Transverse colon (tissue), 4 donors: ENCODE measurements around the gene OSCAR. TPM values are rescaled to one million over a fixed set of nuclear protein-coding genes. Genes with fewer than 3 reads are reported as not detected.
"Not testable (repeated sequence)": the region's sequence is repeated elsewhere in the genome, so short reads cannot be mapped to it uniquely, and the experiment has no call there.

Experiments used
- DNase-seq: peaks from one replicate; pipeline ENCODE4 v3.0.0-alpha.2; 2019
- H3K27ac ChIP-seq, 4 donors: fragments of 200-600 bp; sonication (generic); 2 replicates each; pipeline ENCODE4 v1.5.1; 2016 to 2018; ENCODE audit warnings: inconsistent platforms in 4 of 4
- H3K27me3 ChIP-seq: fragments of 200-600 bp; sonication (generic); 2 replicates; pipeline ENCODE4 v1.5.1; 2017; ENCODE audit warnings: inconsistent platforms
- H3K36me3 ChIP-seq, 4 donors: fragments of 200-600 bp; sonication (generic); 2 replicates each; pipeline ENCODE4 v1.5.1; 2017 to 2019; ENCODE audit warnings: inconsistent platforms in 4 of 4
- H3K4me1 ChIP-seq, 4 donors: fragments of 200-600 bp; sonication (generic); 2 replicates each; pipeline ENCODE4 v1.5.1; 2017 to 2020; ENCODE audit warnings: inconsistent platforms in 4 of 4
- H3K4me3 ChIP-seq, 4 donors: fragments of 200-600 bp; sonication (generic); 1 replicate in 1 of 4; 2 replicates in 3 of 4; pipeline versions ENCODE4 v1.5.1 to v1.6.1; 2017 to 2019; ENCODE audit warnings: inconsistent platforms in 4 of 4
- H3K9me3 ChIP-seq, 2 donors: fragments of 200-600 bp; sonication (generic); 2 replicates each; pipeline ENCODE4 v1.5.1; 2017 to 2019; ENCODE audit warnings: inconsistent platforms in 2 of 2
- EP300 ChIP-seq: sonication (generic); formaldehyde crosslinking; IDR thresholded peaks from one replicate; pipeline ENCODE4 v1.6.1; 2017; ENCODE audit warnings: antibody characterized with exemption, low read depth
- POLR2A ChIP-seq: fragments of 450-650 bp; IDR thresholded peaks from one replicate; pipeline ENCODE4 v1.6.1; 2016; ENCODE audit warnings: antibody characterized with exemption, mild to moderate bottlenecking, moderate library complexity
- POLR2AphosphoS5 ChIP-seq, 3 donors: sonication (generic); formaldehyde crosslinking; IDR thresholded peaks; one replicate each; pipeline ENCODE4 v1.6.1; 2016; ENCODE audit warnings: antibody characterized with exemption in 3 of 3
- WGBS, 2 donors: methylation state at CpG; one replicate each; pipeline ENCODE4 v1.1.5; 2018; ENCODE audit warnings: low coverage in 1 of 2; 5-methylcytosine and 5-hydroxymethylcytosine counted together
- in situ Hi-C, 4 donors: fragments of 200-750 bp; cut with MboI; loops; one replicate each; pipeline versions ENCODE4 v1.15.0 to v1.15.1; 2017; ENCODE audit warnings: low sequenced_read_pairs in 3 of 4, low pct_ligation_motif_present in 1 of 4, low pct_unique_long_range_greater_than_20kb in 1 of 4
- intact Hi-C: fragments of 100-400 bp; cut with DNase I; formaldehyde crosslinking; loops from one replicate; pipeline ENCODE4 v1.15.1; 2023; ENCODE audit warnings: low total_unique reads
- total RNA-seq, 4 donors: library from RNA; depleted of rRNA; stranded (reverse); fragments of >200 nt; gene quantifications; one replicate each; pipeline ENCODE4 v1.1.0, GENCODE V29; 2016
- TF ChIP-seq, protein P1 (sequence below), 5 experiments: fragments of 200-600 bp in 3 of 5; fragments of 450-650 bp in 2 of 5; sonication (generic) in 3 of 5; IDR thresholded peaks; 1 replicate in 2 of 5; 2 replicates in 3 of 5; pipeline ENCODE4 v1.5.1; 2016 to 2017; ENCODE audit warnings: antibody characterized with exemption in 5 of 5, inconsistent platforms in 3 of 5, mild to moderate bottlenecking in 2 of 5, moderate library complexity in 1 of 5

The OSCAR gene
- total RNA-seq, 4 donors from 2014 or later: 0.27 to 3.2 (median 0.75) TPM; not detected in 1

DNA sequence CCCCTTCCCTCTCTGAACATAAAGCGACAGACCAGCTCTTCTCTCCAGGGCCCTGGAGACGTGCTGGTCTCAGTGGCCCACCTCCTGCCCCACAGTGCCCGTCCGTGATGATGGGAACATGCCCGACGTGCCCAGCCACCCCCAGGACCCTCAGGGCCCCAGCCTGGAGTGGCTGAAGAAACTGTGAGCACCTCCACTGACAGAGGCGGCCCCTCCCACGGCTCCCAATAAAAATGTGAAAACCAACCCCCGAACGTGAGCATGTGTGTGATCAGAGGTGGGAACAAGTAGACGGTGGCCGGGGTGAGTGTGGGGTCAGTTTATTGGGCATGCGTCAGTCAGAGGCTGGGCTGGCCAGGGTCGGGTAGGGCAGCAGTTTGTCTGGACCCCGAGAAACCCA is 6.1 kb upstream of the OSCAR start:
- DNase-seq: no peak
- intact Hi-C loops (no loop called here), in situ Hi-C loops (no loop called here)
- Histone ChIP-seq H3K36me3 (peaks cover 0 to 34% (median 11%) of the 10 kb centered on the region in 4 donors), H3K4me1 (peaks cover 0 to 22% (median 10%) of the 10 kb centered on the region in 4 donors), H3K27me3 (no peaks in the 10 kb centered on the region), H3K27ac (no peak overlapping the region), H3K4me3 (no peak overlapping the region), H3K9me3 (no peaks in the 10 kb centered on the region)
- 85 to 100% methylated on average over 2 to 15 of the region's 15 CpGs for WGBS, 2 donors
- TF ChIP-seq POLR2A: no peak
- TF ChIP-seq POLR2AphosphoS5 (IDR thresholded peaks at IDR 0.05): no peak
- TF ChIP-seq EP300: no peak
- TF ChIP-seq, protein P1, sequence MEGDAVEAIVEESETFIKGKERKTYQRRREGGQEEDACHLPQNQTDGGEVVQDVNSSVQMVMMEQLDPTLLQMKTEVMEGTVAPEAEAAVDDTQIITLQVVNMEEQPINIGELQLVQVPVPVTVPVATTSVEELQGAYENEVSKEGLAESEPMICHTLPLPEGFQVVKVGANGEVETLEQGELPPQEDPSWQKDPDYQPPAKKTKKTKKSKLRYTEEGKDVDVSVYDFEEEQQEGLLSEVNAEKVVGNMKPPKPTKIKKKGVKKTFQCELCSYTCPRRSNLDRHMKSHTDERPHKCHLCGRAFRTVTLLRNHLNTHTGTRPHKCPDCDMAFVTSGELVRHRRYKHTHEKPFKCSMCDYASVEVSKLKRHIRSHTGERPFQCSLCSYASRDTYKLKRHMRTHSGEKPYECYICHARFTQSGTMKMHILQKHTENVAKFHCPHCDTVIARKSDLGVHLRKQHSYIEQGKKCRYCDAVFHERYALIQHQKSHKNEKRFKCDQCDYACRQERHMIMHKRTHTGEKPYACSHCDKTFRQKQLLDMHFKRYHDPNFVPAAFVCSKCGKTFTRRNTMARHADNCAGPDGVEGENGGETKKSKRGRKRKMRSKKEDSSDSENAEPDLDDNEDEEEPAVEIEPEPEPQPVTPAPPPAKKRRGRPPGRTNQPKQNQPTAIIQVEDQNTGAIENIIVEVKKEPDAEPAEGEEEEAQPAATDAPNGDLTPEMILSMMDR (IDR thresholded peaks at IDR 0.05): no peak

DNA sequence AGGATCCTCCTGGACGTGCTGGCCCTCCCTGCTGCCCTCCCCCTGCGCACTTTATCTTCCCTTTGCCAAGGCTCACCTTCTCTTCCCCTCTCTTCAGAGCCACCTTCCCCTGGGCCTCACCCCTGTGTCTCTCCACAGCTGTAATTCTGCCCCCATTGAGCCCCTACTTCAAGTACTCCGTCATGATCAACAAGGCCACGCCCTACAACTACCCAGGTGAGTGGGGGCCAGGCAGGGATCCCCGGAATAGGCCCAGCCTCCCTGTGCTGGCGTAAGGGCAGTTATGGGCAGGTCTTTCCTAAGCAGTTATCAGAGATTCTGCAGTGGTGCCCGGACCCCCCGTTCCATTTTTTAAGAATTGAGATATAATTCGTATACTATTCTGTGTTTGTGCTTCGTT is 5.2 kb upstream of the OSCAR start:
- no peak overlapping the region for H3K4me3 ChIP-seq
- H3K4me1 ChIP-seq: peaks cover 0 to 22% (median 10%) of the 10 kb centered on the region in 4 donors
- H3K36me3 ChIP-seq: peaks cover 0 to 34% (median 11%) of the 10 kb centered on the region in 4 donors
- TF ChIP-seq, protein P1 (IDR thresholded peaks at IDR 0.05): no peak
- TF ChIP-seq POLR2AphosphoS5 (IDR thresholded peaks at IDR 0.05): no peak
- no peak for TF ChIP-seq EP300
- TF ChIP-seq POLR2A: no peak
- intact Hi-C loops: no loop called here
- no peak for DNase-seq
- no peaks in the 10 kb centered on the region for H3K27me3 ChIP-seq
- H3K27ac ChIP-seq: no peak overlapping the region
- 60 to 94% methylated on average over 1 to 10 of the region's 10 CpGs for WGBS, 2 donors
- in situ Hi-C loops: no loop called here
- H3K9me3 ChIP-seq: no peaks in the 10 kb centered on the region

DNA sequence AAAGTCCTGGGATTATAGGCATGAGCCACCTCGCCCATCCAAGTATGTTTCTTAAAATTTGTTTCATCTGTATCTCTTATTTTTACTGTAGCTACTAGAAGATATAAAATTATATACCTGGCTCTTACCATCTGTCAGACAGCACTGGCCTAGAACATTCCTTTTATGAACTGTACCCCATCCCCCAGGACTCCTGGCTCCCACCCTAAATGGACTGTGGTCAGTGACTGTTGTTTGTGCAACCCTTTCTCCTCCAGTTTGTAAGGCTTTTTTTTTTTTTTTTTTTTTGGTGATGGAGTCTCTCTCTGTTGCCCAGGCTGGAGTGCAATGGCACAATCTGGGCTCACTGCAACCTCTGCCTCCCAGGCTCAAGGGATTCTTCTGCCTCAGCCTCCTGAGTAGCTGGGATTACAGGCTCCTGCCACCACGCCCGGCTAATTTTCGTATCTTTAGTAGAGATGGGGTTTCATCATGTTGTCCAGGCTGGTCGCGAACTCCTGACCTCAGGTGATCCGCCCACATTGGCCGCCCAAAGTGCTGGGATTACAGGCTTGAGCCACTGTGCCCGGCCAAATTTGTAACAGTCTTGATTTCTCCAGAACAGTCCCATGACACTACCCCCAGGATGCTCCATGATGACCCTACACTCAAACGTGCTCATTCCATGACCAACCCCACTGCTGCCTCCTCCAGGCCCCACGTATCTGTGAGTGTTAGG is 4.6 kb upstream of the OSCAR start:
- intact Hi-C loops: no loop called here
- in situ Hi-C loops: no loop called here
- TF ChIP-seq POLR2A: no peak
- no peak for TF ChIP-seq POLR2AphosphoS5 (IDR thresholded peaks at IDR 0.05)
- no peak for TF ChIP-seq EP300
- TF ChIP-seq, protein P1 (IDR thresholded peaks at IDR 0.05): no peak
- 86 to 92% methylated on average over 4 to 11 of the region's 11 CpGs for WGBS, 2 donors
- no peak for DNase-seq
- no peaks in the 10 kb centered on the region for H3K27me3 ChIP-seq
- peaks cover 0 to 22% (median 10%) of the 10 kb centered on the region in 4 donors for H3K4me1 ChIP-seq
- H3K9me3 ChIP-seq: no peaks in the 10 kb centered on the region
- no peak overlapping the region for H3K27ac ChIP-seq
- peaks cover 0 to 34% (median 11%) of the 10 kb centered on the region in 4 donors for H3K36me3 ChIP-seq
- H3K4me3 ChIP-seq: no peak overlapping the region

DNA sequence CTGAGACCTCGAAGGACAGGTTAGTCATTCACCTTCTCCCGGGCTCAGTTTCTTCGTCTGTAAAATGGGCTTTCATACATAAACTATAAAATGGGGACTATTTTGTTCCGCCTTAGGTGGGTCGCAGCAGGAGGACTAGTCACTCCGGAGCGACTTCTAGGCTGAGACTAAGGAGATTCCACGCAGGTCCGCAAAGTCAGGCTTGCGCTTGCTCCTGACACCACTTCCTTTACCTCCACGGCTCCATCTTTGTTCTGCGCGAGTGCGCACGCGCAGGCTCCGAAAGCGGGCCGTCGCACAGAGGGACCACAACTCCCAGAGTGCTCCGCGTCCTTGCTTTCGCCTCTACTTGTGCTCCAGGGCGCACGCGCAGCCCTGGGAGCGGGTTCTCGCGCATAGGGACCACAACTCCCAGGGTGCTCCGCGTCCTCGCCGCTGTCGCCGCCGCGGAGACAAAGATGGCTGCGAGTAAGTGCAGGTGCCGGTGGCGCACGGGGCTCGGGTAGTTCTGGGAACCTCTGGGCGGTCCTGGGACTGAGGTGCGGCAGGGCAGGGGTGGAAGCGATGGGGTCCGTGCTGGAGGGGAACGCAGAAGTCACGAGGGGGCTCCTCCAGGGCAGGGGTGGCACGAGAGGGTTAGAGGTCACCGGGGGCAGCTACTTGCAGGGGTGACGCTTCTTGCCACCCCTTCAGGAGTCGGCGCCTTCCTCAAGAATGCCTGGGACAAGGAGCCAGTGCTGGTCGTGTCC is 2.0 kb upstream of the OSCAR start, which contains the start of gene NDUFA3:
TSS of gene NDUFA3 (plus strand) at position 435 of the 749 bp plus-strand sequence. CDS start at position 459, 24 bp downstream.
- Histone ChIP-seq H3K27me3 (no peaks in the 10 kb centered on the region), H3K4me1 (peaks cover 0 to 22% (median 10%) of the 10 kb centered on the region in 4 donors), H3K36me3 (peaks cover 0 to 11% (median 5%) of the 10 kb centered on the region in 4 donors), H3K4me3 (peak within 1 kb of the TSS; percentile 73 to 95 (median 85)), H3K27ac (peak within 1 kb of the TSS; percentile 77 to 80 (median 78)), H3K9me3 (no peaks in the 10 kb centered on the region)
- in situ Hi-C loops (no loop called here), intact Hi-C loops (no loop called here)
- TF ChIP-seq, protein P1 (IDR thresholded peaks at IDR 0.05): no peak
- TF ChIP-seq POLR2A: peak; percentile 84
- TF ChIP-seq EP300: no peak
- peak; percentile 56 to 89 (median 88) for TF ChIP-seq POLR2AphosphoS5 (IDR thresholded peaks at IDR 0.05)
- 3% methylated on average over 53 of the region's 54 CpGs; no CpG with 5 or more reads in 1 of the 2 donors for WGBS, 2 donors
- DNase-seq: peak; percentile 98

DNA sequence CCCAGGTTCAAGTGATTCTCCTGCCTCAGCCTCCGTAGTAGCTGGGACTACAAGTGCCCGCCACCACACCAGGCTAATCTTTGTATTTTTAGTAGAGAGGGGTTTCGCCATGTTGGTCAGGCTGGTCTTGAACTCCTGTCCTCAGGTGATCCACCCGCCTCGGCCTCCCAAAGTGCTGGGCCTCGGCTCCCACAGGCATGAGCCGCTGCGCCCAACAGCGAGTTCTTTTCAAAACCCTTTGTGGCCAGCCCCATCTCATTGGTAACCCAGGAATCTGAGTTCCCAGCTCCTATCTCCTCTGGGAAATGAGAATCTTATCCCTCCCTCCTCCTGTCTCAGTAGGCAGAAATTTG is 724 bp downstream of the OSCAR start:
- peaks cover 8 to 41% (median 18%) of the 10 kb centered on the region in 4 donors for H3K4me1 ChIP-seq
- H3K36me3 ChIP-seq, intact Hi-C loops, H3K27ac ChIP-seq, H3K9me3 ChIP-seq, H3K27me3 ChIP-seq, H3K4me3 ChIP-seq, in situ Hi-C loops, DNase-seq: not testable (repeated sequence)
- WGBS, 2 donors: 75% methylated on average over 9 of the region's 9 CpGs; no CpG with 5 or more reads in 1 of the 2 donors
